Nephron progenitor cell (in vitro differentiated cells): Measurements from ENCODE around the gene GCDH.

Experiments
- DNase-seq: peaks from one replicate; pipeline ENCODE4 v3.0.0; 2021
- H3K27ac Mint-ChIP-seq: 2 replicates; pipeline ENCODE4 v1.8.0; 2021; ENCODE audit warnings: mild to moderate bottlenecking, moderate library complexity, mixed read lengths
- H3K27me3 Mint-ChIP-seq: 2 replicates; pipeline ENCODE4 v1.8.0; 2021; ENCODE audit warnings: mild to moderate bottlenecking, low read depth, mixed read lengths; ENCODE audit not compliant: poor library complexity
- H3K36me3 Mint-ChIP-seq: 2 replicates; pipeline ENCODE4 v1.8.0; 2021; ENCODE audit warnings: low read depth, mixed read lengths
- H3K4me1 Mint-ChIP-seq: 2 replicates; pipeline ENCODE4 v1.8.0; 2021; ENCODE audit warnings: mixed read lengths
- H3K4me3 Mint-ChIP-seq: 2 replicates; pipeline ENCODE4 v1.8.0; 2021; ENCODE audit warnings: mild to moderate bottlenecking, moderate library complexity, mixed read lengths
- H3K9me3 Mint-ChIP-seq: 2 replicates; pipeline ENCODE4 v1.8.0; 2021; ENCODE audit warnings: mild to moderate bottlenecking, moderate library complexity, mixed read lengths
- TF ChIP-seq, protein P1 (sequence below): fragments of 200-600 bp; sonication (generic); IDR thresholded peaks from 2 replicates; pipeline ENCODE4 v1.5.0; 2021; ENCODE audit warnings: antibody characterized with exemption

Gene GCDH

DNA sequence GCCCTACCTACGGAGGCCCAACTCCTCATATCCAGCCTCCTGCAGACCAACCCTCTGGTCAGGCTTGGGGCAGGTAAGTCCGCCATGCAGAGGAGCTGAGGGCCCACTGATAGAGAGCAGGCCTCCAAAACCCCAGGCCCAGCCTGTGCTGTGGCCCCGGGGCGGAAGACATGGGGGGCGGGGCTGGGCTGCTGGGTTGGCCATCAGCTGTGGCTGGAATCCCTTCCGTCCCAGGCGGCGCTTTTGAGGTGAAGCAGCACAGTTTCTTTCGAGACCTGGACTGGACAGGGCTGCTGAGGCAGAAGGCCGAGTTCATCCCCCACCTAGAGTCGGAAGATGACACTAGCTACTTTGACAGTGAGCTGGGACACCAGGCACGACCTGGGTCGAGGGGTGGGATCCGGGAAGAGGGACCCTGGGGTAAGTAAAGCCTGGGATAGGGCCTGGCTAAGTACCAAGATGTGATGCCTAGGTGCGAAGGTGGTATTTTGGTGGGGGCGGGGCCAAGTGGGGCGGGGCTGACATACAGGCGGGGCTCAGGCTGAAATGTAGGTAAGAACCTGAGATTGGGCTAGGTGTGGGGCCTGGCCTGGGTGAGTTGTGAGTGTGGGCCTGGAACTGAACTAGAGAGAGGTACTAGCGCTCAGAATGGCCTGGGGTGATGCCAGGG lies 25.1 kb upstream of the GCDH start:
- TF ChIP-seq, protein P1, sequence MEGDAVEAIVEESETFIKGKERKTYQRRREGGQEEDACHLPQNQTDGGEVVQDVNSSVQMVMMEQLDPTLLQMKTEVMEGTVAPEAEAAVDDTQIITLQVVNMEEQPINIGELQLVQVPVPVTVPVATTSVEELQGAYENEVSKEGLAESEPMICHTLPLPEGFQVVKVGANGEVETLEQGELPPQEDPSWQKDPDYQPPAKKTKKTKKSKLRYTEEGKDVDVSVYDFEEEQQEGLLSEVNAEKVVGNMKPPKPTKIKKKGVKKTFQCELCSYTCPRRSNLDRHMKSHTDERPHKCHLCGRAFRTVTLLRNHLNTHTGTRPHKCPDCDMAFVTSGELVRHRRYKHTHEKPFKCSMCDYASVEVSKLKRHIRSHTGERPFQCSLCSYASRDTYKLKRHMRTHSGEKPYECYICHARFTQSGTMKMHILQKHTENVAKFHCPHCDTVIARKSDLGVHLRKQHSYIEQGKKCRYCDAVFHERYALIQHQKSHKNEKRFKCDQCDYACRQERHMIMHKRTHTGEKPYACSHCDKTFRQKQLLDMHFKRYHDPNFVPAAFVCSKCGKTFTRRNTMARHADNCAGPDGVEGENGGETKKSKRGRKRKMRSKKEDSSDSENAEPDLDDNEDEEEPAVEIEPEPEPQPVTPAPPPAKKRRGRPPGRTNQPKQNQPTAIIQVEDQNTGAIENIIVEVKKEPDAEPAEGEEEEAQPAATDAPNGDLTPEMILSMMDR: no peak
- H3K4me3 Mint-ChIP-seq: peak overlapping the region; percentile 82
- H3K27ac Mint-ChIP-seq: no peak overlapping the region
- H3K9me3 Mint-ChIP-seq: no peaks in the 10 kb centered on the region
- H3K4me1 Mint-ChIP-seq: peaks cover 13% of the 10 kb centered on the region
- peaks cover 8% of the 10 kb centered on the region for H3K36me3 Mint-ChIP-seq
- H3K27me3 Mint-ChIP-seq: peaks cover 25% of the 10 kb centered on the region
- no peak for DNase-seq

DNA sequence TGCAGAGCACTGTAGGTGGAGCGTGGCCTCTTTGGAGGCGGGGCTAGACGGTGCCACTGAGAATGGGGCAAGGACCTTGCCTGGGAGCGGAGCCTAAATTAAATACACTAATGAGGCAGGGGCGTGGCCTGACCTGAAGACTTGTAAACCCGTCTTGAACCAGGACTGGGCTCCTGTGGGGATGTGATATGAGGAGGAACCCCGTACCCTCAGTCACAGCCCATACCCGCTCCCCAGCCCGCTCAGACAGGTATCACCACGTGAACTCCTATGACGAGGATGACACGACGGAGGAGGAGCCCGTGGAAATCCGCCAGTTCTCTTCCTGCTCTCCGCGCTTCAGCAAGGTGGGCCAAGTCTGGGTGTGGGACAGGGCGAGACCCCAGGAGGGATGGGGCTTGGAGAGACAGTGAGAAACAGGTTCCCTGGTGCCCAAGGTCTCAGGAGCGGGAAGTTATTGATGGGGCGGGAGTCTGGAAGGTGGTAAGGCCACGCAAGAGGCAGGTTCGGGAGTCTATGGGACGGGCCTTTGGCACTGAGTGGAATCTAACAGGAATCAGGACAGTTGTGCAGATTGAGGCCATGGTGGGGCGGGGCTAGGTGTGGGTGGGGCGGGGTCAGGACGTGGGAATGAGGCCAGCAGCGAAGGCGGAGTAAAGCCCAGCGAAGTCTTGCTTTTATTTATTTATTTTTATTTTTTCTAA lies 24.4 kb upstream of the GCDH start:
- H3K9me3 Mint-ChIP-seq: no peaks in the 10 kb centered on the region
- DNase-seq: no peak
- H3K36me3 Mint-ChIP-seq: peaks cover 10% of the 10 kb centered on the region
- TF ChIP-seq, protein P1: no peak
- peak overlapping the region; percentile 82 for H3K4me3 Mint-ChIP-seq
- H3K27ac Mint-ChIP-seq: no peak overlapping the region
- H3K27me3 Mint-ChIP-seq: peaks cover 20% of the 10 kb centered on the region
- peaks cover 13% of the 10 kb centered on the region for H3K4me1 Mint-ChIP-seq

DNA sequence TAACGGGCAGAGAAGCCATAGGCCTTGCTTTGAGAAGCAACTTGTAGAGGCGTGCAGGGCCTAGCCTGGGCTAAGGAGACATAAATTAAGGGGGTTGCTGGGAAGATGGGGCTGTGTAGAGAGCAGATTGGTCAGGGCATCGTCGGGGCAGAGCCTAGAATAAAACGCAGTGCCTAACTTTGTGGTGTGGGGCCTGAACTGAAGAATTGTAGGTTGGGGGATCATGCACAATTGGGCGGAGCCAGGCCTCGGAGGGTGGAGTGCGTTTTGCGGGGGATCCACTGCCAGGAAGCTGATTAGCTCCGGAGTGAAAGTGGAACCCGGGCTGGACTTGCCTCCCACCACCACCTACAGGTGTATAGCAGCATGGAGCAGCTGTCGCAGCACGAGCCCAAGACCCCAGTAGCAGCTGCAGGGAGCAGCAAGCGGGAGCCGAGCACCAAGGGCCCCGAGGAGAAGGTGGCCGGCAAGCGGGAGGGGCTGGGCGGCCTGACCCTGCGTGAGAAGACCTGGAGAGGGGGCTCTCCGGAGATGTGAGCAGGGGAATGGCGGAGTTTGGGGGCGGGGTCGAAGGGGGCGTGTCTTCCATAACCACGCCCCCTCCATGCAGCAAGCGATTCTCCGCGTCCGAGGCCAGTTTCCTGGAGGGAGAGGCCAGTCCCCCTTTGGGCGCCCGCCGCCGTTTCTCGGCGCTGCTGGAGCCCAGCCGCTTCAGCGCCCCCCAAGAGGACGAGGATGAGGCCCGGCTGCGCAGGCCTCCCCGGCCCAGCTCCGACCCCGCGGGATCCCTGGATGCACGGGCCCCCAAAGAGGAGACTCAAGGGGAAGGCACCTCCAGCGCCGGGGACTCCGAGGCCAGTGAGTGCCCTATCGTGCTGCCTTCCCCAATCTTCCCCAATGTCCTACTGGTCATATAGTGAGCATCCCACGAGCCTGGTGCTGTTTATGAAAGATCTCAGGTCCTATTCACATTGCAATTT lies 23.6 kb upstream of the GCDH start:
- TF ChIP-seq, protein P1: no peak
- H3K27me3 Mint-ChIP-seq: peaks cover 27% of the 10 kb centered on the region
- H3K4me3 Mint-ChIP-seq: peak overlapping the region; percentile 82
- peaks cover 8% of the 10 kb centered on the region for H3K9me3 Mint-ChIP-seq
- peak overlapping the region; percentile 65 for H3K27ac Mint-ChIP-seq
- peak; percentile 93 for DNase-seq
- peaks cover 13% of the 10 kb centered on the region for H3K4me1 Mint-ChIP-seq
- peaks cover 19% of the 10 kb centered on the region for H3K36me3 Mint-ChIP-seq

DNA sequence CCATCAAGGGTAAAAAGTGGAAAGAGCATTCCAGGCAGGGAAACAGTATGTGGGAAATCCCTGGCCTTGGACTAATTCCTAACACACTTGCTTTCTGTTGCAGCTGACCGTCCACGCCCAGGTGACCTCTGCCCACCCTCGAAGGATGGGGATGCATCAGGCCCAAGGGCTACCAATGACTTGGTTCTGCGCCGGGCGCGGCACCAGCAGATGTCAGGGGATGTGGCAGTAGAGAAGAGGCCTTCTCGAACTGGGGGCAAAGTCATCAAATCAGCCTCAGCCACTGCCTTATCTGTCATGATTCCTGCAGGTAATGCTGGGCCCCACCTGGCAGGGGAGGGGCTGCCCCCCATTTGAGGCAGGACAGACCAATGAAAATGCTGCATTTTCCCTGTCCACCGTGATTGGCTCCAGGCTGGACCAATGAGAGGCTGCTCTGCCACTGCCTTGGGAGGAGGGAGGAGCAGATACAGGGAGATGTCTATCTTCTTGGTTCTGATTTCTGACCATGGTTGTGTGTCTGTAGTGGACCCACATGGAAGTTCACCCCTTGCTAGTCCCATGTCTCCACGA lies 22.3 kb upstream of the GCDH start:
- Mint-ChIP-seq H3K4me3 (peak overlapping the region; percentile 71), H3K9me3 (peaks cover 13% of the 10 kb centered on the region), H3K4me1 (peaks cover 13% of the 10 kb centered on the region), H3K27me3 (peaks cover 25% of the 10 kb centered on the region), H3K27ac (no peak overlapping the region), H3K36me3 (peaks cover 31% of the 10 kb centered on the region)
- TF ChIP-seq, protein P1: no peak
- DNase-seq: no peak

DNA sequence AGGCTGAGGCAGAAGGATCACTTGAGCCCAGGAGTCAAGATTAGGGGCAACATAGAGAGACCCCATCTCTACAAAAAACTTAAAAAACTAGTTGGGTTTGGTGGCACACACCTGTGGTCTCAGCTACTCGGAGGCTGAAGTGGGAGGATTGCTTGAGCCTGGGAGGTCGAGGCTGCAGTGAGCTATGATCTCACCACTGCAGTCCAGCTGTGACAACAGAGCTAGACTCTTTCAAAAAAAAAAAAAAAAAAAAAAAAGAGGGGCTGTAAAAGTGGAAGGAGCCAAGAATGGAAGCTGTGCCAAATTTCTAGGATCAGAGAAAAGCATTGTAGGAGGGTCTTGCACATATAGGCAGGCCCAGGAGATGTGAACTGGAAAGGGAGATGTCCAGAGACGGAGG lies 19.3 kb upstream of the GCDH start:
- peaks cover 13% of the 10 kb centered on the region for H3K9me3 Mint-ChIP-seq
- peaks cover 40% of the 10 kb centered on the region for H3K36me3 Mint-ChIP-seq

More for the DNA sequence above, 19.3 kb upstream of the GCDH start:
- Mint-ChIP-seq H3K4me3 (no peak overlapping the region), H3K4me1 (peaks cover 7% of the 10 kb centered on the region), H3K27me3 (peaks cover 17% of the 10 kb centered on the region), H3K27ac (peak overlapping the region; percentile 11)
- no peak for DNase-seq
- TF ChIP-seq, protein P1: no peak
